Fibroblast of lung (primary cell): ENCODE data around the gene HSPA5.

Source experiments
- EZH2 ChIP-seq: IDR thresholded peaks from 2 replicates; pipeline ENCODE4 v1.5.1; 2012; ENCODE audit warnings: low read length, control low read depth, mild to moderate bottlenecking; ENCODE audit errors: missing control alignments
- TF ChIP-seq, protein P1 (sequence below), 2 donors: IDR thresholded peaks in 1 of 2; conservative IDR thresholded peaks in 1 of 2; 1 replicate in 1 of 2; 2 replicates in 1 of 2; pipeline ENCODE4 v1.5.1; 2011 to 2012; ENCODE audit warnings: low read length in 2 of 2, control low read depth in 1 of 2, inconsistent platforms in 1 of 2, low read depth in 1 of 2, mild to moderate bottlenecking in 1 of 2

DNA sequence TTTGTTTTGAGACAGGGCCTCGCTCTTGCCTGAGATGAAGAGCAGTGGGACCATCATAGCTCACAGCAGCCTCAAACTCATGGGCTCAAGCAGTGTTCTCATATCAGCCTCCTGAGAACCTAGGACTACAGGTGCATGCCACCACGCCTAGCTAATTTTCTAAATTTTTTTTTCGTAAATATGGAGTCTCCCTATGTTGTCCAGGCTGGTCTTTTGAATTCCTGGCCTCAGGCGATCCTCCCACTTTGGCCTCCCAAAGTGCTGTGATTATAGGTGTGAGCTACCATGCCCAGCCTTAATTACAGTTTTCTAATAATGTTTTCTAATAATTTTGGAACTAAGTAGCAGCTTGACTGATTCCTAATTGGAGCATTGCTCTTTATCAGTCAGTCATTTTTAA is 35.6 kb upstream of the HSPA5 start:
- TF ChIP-seq, protein P1, sequence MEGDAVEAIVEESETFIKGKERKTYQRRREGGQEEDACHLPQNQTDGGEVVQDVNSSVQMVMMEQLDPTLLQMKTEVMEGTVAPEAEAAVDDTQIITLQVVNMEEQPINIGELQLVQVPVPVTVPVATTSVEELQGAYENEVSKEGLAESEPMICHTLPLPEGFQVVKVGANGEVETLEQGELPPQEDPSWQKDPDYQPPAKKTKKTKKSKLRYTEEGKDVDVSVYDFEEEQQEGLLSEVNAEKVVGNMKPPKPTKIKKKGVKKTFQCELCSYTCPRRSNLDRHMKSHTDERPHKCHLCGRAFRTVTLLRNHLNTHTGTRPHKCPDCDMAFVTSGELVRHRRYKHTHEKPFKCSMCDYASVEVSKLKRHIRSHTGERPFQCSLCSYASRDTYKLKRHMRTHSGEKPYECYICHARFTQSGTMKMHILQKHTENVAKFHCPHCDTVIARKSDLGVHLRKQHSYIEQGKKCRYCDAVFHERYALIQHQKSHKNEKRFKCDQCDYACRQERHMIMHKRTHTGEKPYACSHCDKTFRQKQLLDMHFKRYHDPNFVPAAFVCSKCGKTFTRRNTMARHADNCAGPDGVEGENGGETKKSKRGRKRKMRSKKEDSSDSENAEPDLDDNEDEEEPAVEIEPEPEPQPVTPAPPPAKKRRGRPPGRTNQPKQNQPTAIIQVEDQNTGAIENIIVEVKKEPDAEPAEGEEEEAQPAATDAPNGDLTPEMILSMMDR (conservative IDR thresholded peaks at IDR 0.05 in 1 of 2, IDR thresholded peaks at IDR 0.05 in 1 of 2; ENCODE audit: low read depth in 1 of 2, low read length in 2 of 2): no peak
- TF ChIP-seq EZH2: no peak
